ENCODE results near the gene GRM1.

Gene GRM1

DNA sequence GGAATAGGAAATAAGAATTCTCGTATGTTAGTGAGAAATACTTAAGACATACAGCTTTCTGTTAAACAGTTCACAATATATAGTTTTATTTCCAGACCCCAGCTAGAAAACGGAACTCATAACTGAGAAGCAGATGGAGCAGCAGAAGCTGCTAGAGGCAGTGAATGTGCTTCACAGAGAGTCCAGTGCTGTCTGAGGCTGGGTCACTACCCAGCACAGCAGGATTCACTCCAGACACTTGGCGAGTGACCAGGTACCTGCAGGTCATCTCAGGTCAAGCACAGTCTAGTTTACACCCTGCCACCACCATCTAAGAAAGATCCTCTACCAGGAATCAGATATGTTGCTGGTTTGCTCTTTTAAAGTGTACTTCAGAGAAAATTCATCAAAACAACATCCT lies 271.7 kb downstream of the GRM1 start:
- no peak for ATAC-seq (ENCODE audit: insufficient read depth, low read depth)
- H2AFZ ChIP-seq (ENCODE audit: low read depth, low read length): no peak overlapping the region
- H3K4me1 ChIP-seq (ENCODE audit: insufficient read depth, low read length): no peaks in the 10 kb centered on the region

GRCh38 chr6:146301764-146302163 lies 272.9 kb downstream of the GRM1 start:
- no peaks in the 10 kb centered on the region for H3K27me3 ChIP-seq (ENCODE audit: insufficient read depth, low read length, poor library complexity)
- no peak overlapping the region for H3K9ac ChIP-seq (ENCODE audit: low read depth, low read length)
- no peak for DNase-seq
- H3K4me1 ChIP-seq (ENCODE audit: insufficient read depth, low read length): no peaks in the 10 kb centered on the region
- H3K27ac ChIP-seq (ENCODE audit: low read length): no peak overlapping the region
- TF ChIP-seq EZH2 (IDR thresholded peaks at IDR 0.05; ENCODE audit: borderline replicate concordance, low read depth, low read length, severe bottlenecking): no peak
- no peak for TF ChIP-seq CTCF (IDR thresholded peaks at IDR 0.05; ENCODE audit: borderline replicate concordance, extremely low read depth, low read length, poor library complexity, severe bottlenecking)
- no peaks in the 10 kb centered on the region for H4K20me1 ChIP-seq (ENCODE audit: insufficient read depth, low read length)
- H3K9me3 ChIP-seq (ENCODE audit: insufficient read depth, low read length, severe bottlenecking): no peaks in the 10 kb centered on the region
- H3K36me3 ChIP-seq (ENCODE audit: insufficient read depth, low read length): no peaks in the 10 kb centered on the region
- H2AFZ ChIP-seq (ENCODE audit: low read depth, low read length): no peak overlapping the region
- H3K4me2 ChIP-seq (ENCODE audit: insufficient read depth, low read length): no peak overlapping the region
- no peaks in the 10 kb centered on the region for H3K79me2 ChIP-seq (ENCODE audit: insufficient read depth, low read length)
- no peak for ATAC-seq (ENCODE audit: insufficient read depth, low read depth)
- H3K4me3 ChIP-seq (ENCODE audit: low read depth in 1 of 2, low read length in 2 of 2): no peak overlapping the region

More for the DNA sequence above, 271.7 kb downstream of the GRM1 start:
- Histone ChIP-seq H3K36me3 (ENCODE audit: insufficient read depth, low read length) (no peaks in the 10 kb centered on the region), H3K4me2 (ENCODE audit: insufficient read depth, low read length) (no peak overlapping the region), H3K9me3 (ENCODE audit: insufficient read depth, low read length, severe bottlenecking) (no peaks in the 10 kb centered on the region), H3K9ac (ENCODE audit: low read depth, low read length) (no peak overlapping the region), H3K4me3 (ENCODE audit: low read depth in 1 of 2, low read length in 2 of 2) (no peak overlapping the region), H3K79me2 (ENCODE audit: insufficient read depth, low read length) (no peaks in the 10 kb centered on the region), H3K27me3 (ENCODE audit: insufficient read depth, low read length, poor library complexity) (no peaks in the 10 kb centered on the region), H3K27ac (ENCODE audit: low read length) (no peak overlapping the region), H4K20me1 (ENCODE audit: insufficient read depth, low read length) (no peaks in the 10 kb centered on the region)
- DNase-seq: no peak
- TF ChIP-seq EZH2 (IDR thresholded peaks at IDR 0.05; ENCODE audit: borderline replicate concordance, low read depth, low read length, severe bottlenecking): no peak
- TF ChIP-seq CTCF (IDR thresholded peaks at IDR 0.05; ENCODE audit: borderline replicate concordance, extremely low read depth, low read length, poor library complexity, severe bottlenecking): no peak

- TF ChIP-seq EZH2 (IDR thresholded peaks at IDR 0.05; ENCODE audit: borderline replicate concordance, low read depth, low read length, severe bottlenecking) (no peak), CTCF (IDR thresholded peaks at IDR 0.05; ENCODE audit: borderline replicate concordance, extremely low read depth, low read length, poor library complexity, severe bottlenecking) (no peak)
- H3K4me2 ChIP-seq (ENCODE audit: insufficient read depth, low read length): no peak overlapping the region
- no peaks in the 10 kb centered on the region for H4K20me1 ChIP-seq (ENCODE audit: insufficient read depth, low read length)
- H3K4me1 ChIP-seq (ENCODE audit: insufficient read depth, low read length): no peaks in the 10 kb centered on the region
- no peaks in the 10 kb centered on the region for H3K9me3 ChIP-seq (ENCODE audit: insufficient read depth, low read length, severe bottlenecking)
- no peak overlapping the region for H3K4me3 ChIP-seq (ENCODE audit: low read depth in 1 of 2, low read length in 2 of 2)
- no peak overlapping the region for H3K27ac ChIP-seq (ENCODE audit: low read length)
- no peak overlapping the region for H2AFZ ChIP-seq (ENCODE audit: low read depth, low read length)
- H3K9ac ChIP-seq (ENCODE audit: low read depth, low read length): no peak overlapping the region
- no peaks in the 10 kb centered on the region for H3K79me2 ChIP-seq (ENCODE audit: insufficient read depth, low read length)
- DNase-seq: no peak
- H3K36me3 ChIP-seq (ENCODE audit: insufficient read depth, low read length): no peaks in the 10 kb centered on the region
- H3K27me3 ChIP-seq (ENCODE audit: insufficient read depth, low read length, poor library complexity): no peaks in the 10 kb centered on the region
- ATAC-seq (ENCODE audit: insufficient read depth, low read depth): no peak
Observed at GRCh38 chr6:146302994-146303393, 274.1 kb downstream of the GRM1 start.

GRCh38 chr6:146304181-146304580 lies 275.3 kb downstream of the GRM1 start:
- Histone ChIP-seq H3K36me3 (ENCODE audit: insufficient read depth, low read length) (no peaks in the 10 kb centered on the region), H2AFZ (ENCODE audit: low read depth, low read length) (no peak overlapping the region), H4K20me1 (ENCODE audit: insufficient read depth, low read length) (no peaks in the 10 kb centered on the region), H3K9me3 (ENCODE audit: insufficient read depth, low read length, severe bottlenecking) (no peaks in the 10 kb centered on the region), H3K27me3 (ENCODE audit: insufficient read depth, low read length, poor library complexity) (no peaks in the 10 kb centered on the region), H3K9ac (ENCODE audit: low read depth, low read length) (no peak overlapping the region), H3K27ac (ENCODE audit: low read length) (no peak overlapping the region), H3K4me3 (ENCODE audit: low read depth in 1 of 2, low read length in 2 of 2) (no peak overlapping the region), H3K4me1 (ENCODE audit: insufficient read depth, low read length) (no peaks in the 10 kb centered on the region), H3K79me2 (ENCODE audit: insufficient read depth, low read length) (no peaks in the 10 kb centered on the region), H3K4me2 (ENCODE audit: insufficient read depth, low read length) (no peak overlapping the region)
- ATAC-seq (ENCODE audit: insufficient read depth, low read depth) (no peak), DNase-seq (no peak)
- TF ChIP-seq EZH2 (IDR thresholded peaks at IDR 0.05; ENCODE audit: borderline replicate concordance, low read depth, low read length, severe bottlenecking): no peak
- TF ChIP-seq CTCF (IDR thresholded peaks at IDR 0.05; ENCODE audit: borderline replicate concordance, extremely low read depth, low read length, poor library complexity, severe bottlenecking): no peak

Data from DND-41 (cell line).